Erythroblast (primary cell): ENCODE data around the gene DIPK2A.

ENCODE experiments used
- GATA1 ChIP-seq: IDR thresholded peaks from 2 replicates; pipeline ENCODE4 v1.6.1; 2011; ENCODE audit warnings: low read depth, mild to moderate bottlenecking, control low read depth, low read length, moderate library complexity
- POLR2A ChIP-seq: IDR thresholded peaks from 2 replicates; pipeline ENCODE4 v1.6.1; 2011; ENCODE audit warnings: mild to moderate bottlenecking, low read length

DNA sequence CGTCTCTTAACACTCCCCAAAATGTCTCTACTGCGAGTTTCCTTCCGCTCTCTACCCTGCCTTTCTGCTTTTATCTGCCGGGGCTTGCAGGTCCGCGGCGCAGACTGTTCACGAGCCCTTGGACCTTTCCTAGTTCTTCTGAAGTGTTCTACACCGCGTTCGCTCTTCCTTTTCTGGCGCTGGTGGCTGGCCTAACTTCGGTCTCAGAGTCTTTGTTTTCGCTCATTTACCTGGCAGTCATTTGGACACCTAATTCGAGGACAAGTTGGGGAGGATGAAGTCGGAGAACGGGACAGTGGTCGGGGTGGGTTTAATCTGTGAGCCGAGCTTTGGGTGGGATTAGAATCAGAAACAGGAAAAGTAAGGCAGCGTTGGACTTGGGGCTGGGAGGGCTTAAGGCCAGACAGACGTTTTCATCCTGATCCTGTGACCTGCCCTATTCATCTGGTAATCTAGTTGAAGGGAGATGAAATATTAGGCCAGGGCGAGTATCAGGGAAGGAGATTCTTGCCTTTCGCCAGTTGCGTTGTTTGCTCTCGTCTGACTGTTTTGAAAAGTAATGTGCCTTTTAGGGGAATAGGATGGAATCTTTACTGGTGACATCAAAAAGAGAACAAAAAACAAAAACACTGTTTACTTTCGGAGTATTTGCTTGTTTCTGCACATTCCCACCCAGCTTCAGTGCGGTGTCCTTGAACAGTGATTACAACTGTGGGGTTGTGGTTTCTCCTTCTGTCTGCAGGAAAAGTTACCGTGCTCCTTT, 1.8 kb downstream of the DIPK2A start:
- peak; percentile 68 for TF ChIP-seq POLR2A
- no peak for TF ChIP-seq GATA1
